Naive thymus-derived CD8-positive, alpha-beta T cell (primary cell): ENCODE measurements around the gene CDH10. TPM values are rescaled to one million over a fixed set of nuclear protein-coding genes. Genes with fewer than 3 reads are reported as not detected.

Experiments
- ATAC-seq, 2 donors: fragments of 150-1000 bp; cut with Tn5 transposase in 1 of 2; sonication (Bioruptor Pico), chemical (Tn5 transposase) in 1 of 2; 1 replicate in 1 of 2; 2 replicates in 1 of 2; pipeline ENCODE4 v1.10.0; 2021; ENCODE audit warnings: mild to moderate bottlenecking in 2 of 2, moderate library complexity in 2 of 2
- POLR2A ChIA-PET: fragments of 350-600 bp; sonication (Branson Sonifier 250); formaldehyde crosslinking; loops from one replicate; lab custom pipeline; 2021; ENCODE audit warnings: antibody characterized with exemption; lab: Charles Lee
- DNase-seq, 10 donors: peaks; one replicate each; pipeline versions ENCODE4 v3.0.0 to v3.0.0-alpha.2; 2020 to 2022
- H3K27ac Mint-ChIP-seq, 10 donors: one replicate each; pipeline ENCODE4 v1.8.0; 2020 to 2022; ENCODE audit warnings: mild to moderate bottlenecking in 10 of 10, mixed read lengths in 10 of 10, moderate library complexity in 4 of 10, inconsistent platforms in 1 of 10
- H3K27me3 Mint-ChIP-seq, 5 donors: one replicate each; pipeline ENCODE4 v1.8.0; 2021 to 2022; ENCODE audit warnings: mixed read lengths in 5 of 5
- H3K36me3 Mint-ChIP-seq, 3 donors: one replicate each; pipeline ENCODE4 v1.8.0; 2020 to 2022; ENCODE audit warnings: mixed read lengths in 3 of 3, mild to moderate bottlenecking in 2 of 3, inconsistent platforms in 1 of 3
- H3K4me1 Mint-ChIP-seq, 4 donors: one replicate each; pipeline ENCODE4 v1.8.0; 2021 to 2022; ENCODE audit warnings: mixed read lengths in 4 of 4
- H3K4me3 Mint-ChIP-seq, 10 donors: one replicate each; pipeline ENCODE4 v1.8.0; 2020 to 2022; ENCODE audit warnings: mild to moderate bottlenecking in 10 of 10, mixed read lengths in 10 of 10, moderate library complexity in 6 of 10, inconsistent platforms in 1 of 10
- H3K9me3 Mint-ChIP-seq, 9 donors: one replicate each; pipeline ENCODE4 v1.8.0; 2020 to 2022; ENCODE audit warnings: mixed read lengths in 9 of 9, mild to moderate bottlenecking in 3 of 9, inconsistent platforms in 1 of 9, moderate library complexity in 1 of 9
- polyA plus RNA-seq, 3 donors: library from polyadenylated mRNA; unstranded; fragments of 300-500 nt; fragmentation: Illumina TruSeq; gene quantifications; one replicate each; pipeline ENCODE4 v1.2.3, GENCODE V29; 2021
- total RNA-seq, 8 experiments: library from RNA in 2 of 8; stranded (reverse) in 2 of 8; gene quantifications; one replicate each; pipeline ENCODE4 v1.2.3 and lab custom pipeline; 2021 to 2026

Gene CDH10
- total and polyA plus RNA-seq, 5 experiments from 2014 or later, result not detected

- DNase-seq (no peak), ATAC-seq (no peak)
- no peak overlapping the region for H3K4me3 Mint-ChIP-seq
- peaks cover 0 to 4% (median 0%) of the 10 kb centered on the region in 3 donors for H3K36me3 Mint-ChIP-seq
- H3K27ac Mint-ChIP-seq, result no peak overlapping the region
- POLR2A ChIA-PET, result interaction anchor here (0.7 kb wide), 1 partner anchor 105 kb away, joined by 5 read pairs; no protein-coding TSS in a partner anchor
- H3K4me1 Mint-ChIP-seq, result peaks cover 0 to 2% (median 0%) of the 10 kb centered on the region in 4 donors
- peaks cover 0 to 13% (median 7%) of the 10 kb centered on the region in 9 donors for H3K9me3 Mint-ChIP-seq
- H3K27me3 Mint-ChIP-seq, result no peaks in the 10 kb centered on the region
Measured at GRCh38 chr5:24505258-24505657, 139.5 kb downstream of the CDH10 start.

GRCh38 chr5:24497591-24498157 lies 147.1 kb downstream of the CDH10 start:
- POLR2A ChIA-PET, result no interaction called here
- Mint-ChIP-seq H3K36me3 (no peaks in the 10 kb centered on the region), H3K4me3 (no peak overlapping the region), H3K9me3 (peaks cover 0 to 14% (median 5%) of the 10 kb centered on the region in 9 donors), H3K4me1 (no peaks in the 10 kb centered on the region), H3K27ac (no peak overlapping the region), H3K27me3 (no peaks in the 10 kb centered on the region)
- DNase-seq (no peak), ATAC-seq (no peak)

GRCh38 chr5:24497145-24497544 lies 147.6 kb downstream of the CDH10 start:
- H3K9me3 Mint-ChIP-seq, result peaks cover 0 to 11% (median 4%) of the 10 kb centered on the region in 9 donors
- no peaks in the 10 kb centered on the region for H3K36me3 Mint-ChIP-seq
- H3K4me1 Mint-ChIP-seq, result no peaks in the 10 kb centered on the region
- ATAC-seq (no peak), DNase-seq (no peak)
- H3K27me3 Mint-ChIP-seq, result no peaks in the 10 kb centered on the region
- no peak overlapping the region for H3K27ac Mint-ChIP-seq
- no peak overlapping the region for H3K4me3 Mint-ChIP-seq
- POLR2A ChIA-PET, result no interaction called here

GRCh38 chr5:24496268-24496667 lies 148.5 kb downstream of the CDH10 start:
- H3K27ac Mint-ChIP-seq, result no peak overlapping the region
- POLR2A ChIA-PET, result no interaction called here
- ATAC-seq (no peak), DNase-seq (no peak)
- no peaks in the 10 kb centered on the region for H3K4me1 Mint-ChIP-seq
- H3K4me3 Mint-ChIP-seq, result no peak overlapping the region
- no peaks in the 10 kb centered on the region for H3K36me3 Mint-ChIP-seq
- H3K9me3 Mint-ChIP-seq, result peaks cover 0 to 11% (median 4%) of the 10 kb centered on the region in 9 donors
- H3K27me3 Mint-ChIP-seq, result no peaks in the 10 kb centered on the region

GRCh38 chr5:24492229-24492628 lies 152.5 kb downstream of the CDH10 start:
- DNase-seq (no peak), ATAC-seq (no peak)
- Mint-ChIP-seq H3K27me3 (no peaks in the 10 kb centered on the region), H3K36me3 (no peaks in the 10 kb centered on the region), H3K4me1 (no peaks in the 10 kb centered on the region), H3K4me3 (no peak overlapping the region), H3K9me3 (peaks cover 0 to 10% (median 6%) of the 10 kb centered on the region in 9 donors), H3K27ac (no peak overlapping the region)
- POLR2A ChIA-PET, result no interaction called here

GRCh38 chr5:24491490-24491889 lies 153.3 kb downstream of the CDH10 start:
- DNase-seq, result no peak
- no peaks in the 10 kb centered on the region for H3K4me1 Mint-ChIP-seq
- H3K27ac Mint-ChIP-seq, result no peak overlapping the region
- H3K9me3 Mint-ChIP-seq, result peaks cover 0 to 8% (median 6%) of the 10 kb centered on the region in 9 donors
- POLR2A ChIA-PET, result no interaction called here
- no peak overlapping the region for H3K4me3 Mint-ChIP-seq
- no peak for ATAC-seq
- no peaks in the 10 kb centered on the region for H3K36me3 Mint-ChIP-seq
- no peaks in the 10 kb centered on the region for H3K27me3 Mint-ChIP-seq

- Mint-ChIP-seq H3K9me3 (peaks cover 0 to 10% (median 6%) of the 10 kb centered on the region in 9 donors), H3K27me3 (no peaks in the 10 kb centered on the region), H3K4me1 (no peaks in the 10 kb centered on the region), H3K4me3 (no peak overlapping the region), H3K36me3 (no peaks in the 10 kb centered on the region), H3K27ac (no peak overlapping the region)
- no peak for ATAC-seq
- no peak for DNase-seq
- POLR2A ChIA-PET, result no interaction called here
Measured at GRCh38 chr5:24487368-24488229, 157.2 kb downstream of the CDH10 start.

- ATAC-seq (no peak), DNase-seq (no peak)
- Mint-ChIP-seq H3K9me3 (peaks cover 0 to 14% (median 6%) of the 10 kb centered on the region in 9 donors), H3K36me3 (no peaks in the 10 kb centered on the region), H3K27me3 (no peaks in the 10 kb centered on the region), H3K4me3 (no peak overlapping the region), H3K4me1 (no peaks in the 10 kb centered on the region), H3K27ac (no peak overlapping the region)
- POLR2A ChIA-PET, result no interaction called here
Measured at GRCh38 chr5:24480952-24481351, 163.8 kb downstream of the CDH10 start.

GRCh38 chr5:24477958-24478357 lies 166.8 kb downstream of the CDH10 start:
- Mint-ChIP-seq H3K4me1 (no peaks in the 10 kb centered on the region), H3K9me3 (peaks cover 0 to 34% (median 10%) of the 10 kb centered on the region in 9 donors), H3K27me3 (no peaks in the 10 kb centered on the region), H3K36me3 (no peaks in the 10 kb centered on the region), H3K27ac (no peak overlapping the region), H3K4me3 (no peak overlapping the region)
- ATAC-seq (no peak), DNase-seq (no peak)
- POLR2A ChIA-PET, result no interaction called here

GRCh38 chr5:24475101-24475500 lies 169.7 kb downstream of the CDH10 start:
- no peaks in the 10 kb centered on the region for H3K27me3 Mint-ChIP-seq
- no peaks in the 10 kb centered on the region for H3K4me1 Mint-ChIP-seq
- ATAC-seq, result no peak
- no peak overlapping the region for H3K27ac Mint-ChIP-seq
- no peaks in the 10 kb centered on the region for H3K36me3 Mint-ChIP-seq
- no peak overlapping the region for H3K4me3 Mint-ChIP-seq
- no peak for DNase-seq
- POLR2A ChIA-PET, result no interaction called here
- H3K9me3 Mint-ChIP-seq, result peaks cover 0 to 32% (median 12%) of the 10 kb centered on the region in 9 donors

- H3K9me3 Mint-ChIP-seq, result peaks cover 0 to 28% (median 12%) of the 10 kb centered on the region in 9 donors
- ATAC-seq (no peak), DNase-seq (no peak)
- H3K4me3 Mint-ChIP-seq, result no peak overlapping the region
- no peak overlapping the region for H3K27ac Mint-ChIP-seq
- no peaks in the 10 kb centered on the region for H3K4me1 Mint-ChIP-seq
- H3K27me3 Mint-ChIP-seq, result no peaks in the 10 kb centered on the region
- no peaks in the 10 kb centered on the region for H3K36me3 Mint-ChIP-seq
- POLR2A ChIA-PET, result no interaction called here
Measured at GRCh38 chr5:24474685-24475084, 170.1 kb downstream of the CDH10 start.

- POLR2A ChIA-PET, result no interaction called here
- no peak overlapping the region for H3K4me3 Mint-ChIP-seq
- no peaks in the 10 kb centered on the region for H3K36me3 Mint-ChIP-seq
- peaks cover 0 to 20% (median 13%) of the 10 kb centered on the region in 9 donors for H3K9me3 Mint-ChIP-seq
- no peaks in the 10 kb centered on the region for H3K4me1 Mint-ChIP-seq
- no peak overlapping the region for H3K27ac Mint-ChIP-seq
- ATAC-seq, result no peak
- DNase-seq, result no peak
- H3K27me3 Mint-ChIP-seq, result no peaks in the 10 kb centered on the region
Measured at GRCh38 chr5:24472518-24472917, 172.3 kb downstream of the CDH10 start.

- peaks cover 0 to 36% (median 10%) of the 10 kb centered on the region in 9 donors for H3K9me3 Mint-ChIP-seq
- no peaks in the 10 kb centered on the region for H3K27me3 Mint-ChIP-seq
- H3K36me3 Mint-ChIP-seq, result no peaks in the 10 kb centered on the region
- POLR2A ChIA-PET, result no interaction called here
- no peak overlapping the region for H3K27ac Mint-ChIP-seq
- DNase-seq (no peak), ATAC-seq (no peak)
- H3K4me1 Mint-ChIP-seq, result no peaks in the 10 kb centered on the region
- no peak overlapping the region for H3K4me3 Mint-ChIP-seq
Measured at GRCh38 chr5:24444414-24444813, 200.4 kb downstream of the CDH10 start.
